ENCODE results near the gene PLA2R1.

The PLA2R1 gene

GRCh38 chr2:159891267-159891588, 171.2 kb downstream of the PLA2R1 start:
- no peak overlapping the region for H3K4me3 ChIP-seq (ENCODE audit: low read depth, low read length)
- H2AK5ac ChIP-seq (ENCODE audit: low read length): no peak overlapping the region

DNA sequence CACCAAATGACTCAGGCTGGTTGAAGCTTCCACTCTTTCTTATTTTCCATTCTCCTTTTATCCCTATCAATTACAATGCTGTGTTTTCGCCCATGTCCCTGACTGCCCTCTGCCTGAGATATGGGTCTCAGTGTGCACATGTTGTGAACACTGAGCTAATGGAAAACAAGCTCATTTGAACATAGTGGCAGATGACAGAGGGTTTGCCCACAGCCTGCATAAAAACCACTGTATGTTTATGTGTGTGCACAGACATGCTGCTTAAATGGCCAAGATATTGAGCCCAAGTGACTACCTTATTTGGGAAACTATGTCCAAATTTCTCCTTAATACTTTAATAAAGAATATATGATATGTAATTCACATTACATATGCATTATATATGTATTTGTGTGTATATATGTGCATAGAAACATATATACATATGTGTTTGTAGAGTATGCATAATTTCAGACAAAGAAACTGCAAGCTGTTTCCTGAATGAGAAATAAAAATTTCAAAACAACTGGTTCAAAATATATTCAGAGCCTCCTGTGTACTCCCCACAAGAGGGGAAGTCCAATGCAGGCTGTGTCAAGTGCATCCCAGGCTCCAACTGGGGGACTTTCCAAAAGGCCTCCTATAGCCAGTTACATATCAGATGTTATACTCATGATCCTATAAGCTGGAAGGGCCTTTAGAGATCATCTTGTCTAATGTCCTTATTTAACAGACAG, 171.7 kb downstream of the PLA2R1 start:
- no peaks in the 10 kb centered on the region for H3K27me3 ChIP-seq (ENCODE audit: insufficient read depth, low read length)

More at GRCh38 chr2:159891267-159891588, 171.2 kb downstream of the PLA2R1 start:
- Histone ChIP-seq H4K91ac (ENCODE audit: low read depth, low read length) (no peak overlapping the region), H2AFZ (ENCODE audit: insufficient read depth, low read length, poor library complexity) (no peak overlapping the region), H3K79me1 (ENCODE audit: low read length) (no peaks in the 10 kb centered on the region), H3K23ac (ENCODE audit: low read length) (no peak overlapping the region), H2BK5ac (ENCODE audit: low read depth, low read length, poor library complexity) (no peak overlapping the region), H3K4ac (ENCODE audit: low read depth, low read length) (no peak overlapping the region), H4K8ac (ENCODE audit: low read depth, low read length) (no peak overlapping the region), H3K79me2 (ENCODE audit: control insufficient read depth, insufficient read depth, low read length, poor library complexity) (no peaks in the 10 kb centered on the region), H3K4me2 (ENCODE audit: low read length) (no peak overlapping the region), H3K9me3 (ENCODE audit: insufficient read depth, low read depth, low read length) (no peaks in the 10 kb centered on the region), H3K4me1 (ENCODE audit: control insufficient read depth in 1 of 2, insufficient read depth in 2 of 2, low read length in 2 of 2) (no peaks in the 10 kb centered on the region), H3K9ac (ENCODE audit: low read length) (no peak overlapping the region), H3K18ac (ENCODE audit: low read length) (no peak overlapping the region), H3K27me3 (ENCODE audit: insufficient read depth, low read length) (peaks cover 2% of the 10 kb centered on the region), H4K12ac (ENCODE audit: low read depth, low read length) (no peak overlapping the region), H2BK12ac (ENCODE audit: low read length) (no peak overlapping the region), H2BK120ac (ENCODE audit: insufficient read depth, low read length, poor library complexity) (no peak overlapping the region), H3K14ac (ENCODE audit: low read length) (no peak overlapping the region), H3K36me3 (ENCODE audit: control insufficient read depth in 1 of 2, insufficient read depth in 2 of 2, low read length in 2 of 2) (no peaks in the 10 kb centered on the region), H3K27ac (ENCODE audit: low read depth, low read length) (no peak overlapping the region)
- DNase-seq: no peak

GRCh38 chr2:159882130-159882745, 180.2 kb downstream of the PLA2R1 start:
- Histone ChIP-seq H3K4me1 (ENCODE audit: control insufficient read depth in 1 of 2, insufficient read depth in 2 of 2, low read length in 2 of 2) (no peaks in the 10 kb centered on the region), H2AK5ac (ENCODE audit: low read length) (no peak overlapping the region), H3K79me1 (ENCODE audit: low read length) (no peaks in the 10 kb centered on the region), H3K4me2 (ENCODE audit: low read length) (no peak overlapping the region), H2BK120ac (ENCODE audit: insufficient read depth, low read length, poor library complexity) (no peak overlapping the region), H3K14ac (ENCODE audit: low read length) (no peak overlapping the region), H3K9ac (ENCODE audit: low read length) (no peak overlapping the region), H3K4me3 (ENCODE audit: low read depth, low read length) (no peak overlapping the region), H2BK5ac (ENCODE audit: low read depth, low read length, poor library complexity) (no peak overlapping the region), H3K79me2 (ENCODE audit: control insufficient read depth, insufficient read depth, low read length, poor library complexity) (no peaks in the 10 kb centered on the region), H2BK12ac (ENCODE audit: low read length) (no peak overlapping the region), H2AFZ (ENCODE audit: insufficient read depth, low read length, poor library complexity) (no peak overlapping the region), H4K12ac (ENCODE audit: low read depth, low read length) (no peak overlapping the region), H3K4ac (ENCODE audit: low read depth, low read length) (no peak overlapping the region), H3K18ac (ENCODE audit: low read length) (no peak overlapping the region), H3K36me3 (ENCODE audit: control insufficient read depth in 1 of 2, insufficient read depth in 2 of 2, low read length in 2 of 2) (no peaks in the 10 kb centered on the region), H3K27ac (ENCODE audit: low read depth, low read length) (no peak overlapping the region), H4K8ac (ENCODE audit: low read depth, low read length) (no peak overlapping the region), H3K23ac (ENCODE audit: low read length) (no peak overlapping the region), H3K9me3 (ENCODE audit: insufficient read depth, low read depth, low read length) (no peaks in the 10 kb centered on the region), H3K27me3 (ENCODE audit: insufficient read depth, low read length) (no peaks in the 10 kb centered on the region), H4K91ac (ENCODE audit: low read depth, low read length) (no peak overlapping the region)
- no peak for DNase-seq
- no CpG with 5 or more reads among the region's 5 CpGs for WGBS (ENCODE audit: extremely low coverage, insufficient coverage, insufficient read length)

More for the DNA sequence above, 171.7 kb downstream of the PLA2R1 start:
- Histone ChIP-seq H4K12ac (ENCODE audit: low read depth, low read length) (no peak overlapping the region), H3K4ac (ENCODE audit: low read depth, low read length) (no peak overlapping the region), H2AK5ac (ENCODE audit: low read length) (no peak overlapping the region), H3K4me2 (ENCODE audit: low read length) (no peak overlapping the region), H4K8ac (ENCODE audit: low read depth, low read length) (no peak overlapping the region), H3K18ac (ENCODE audit: low read length) (no peak overlapping the region), H2BK120ac (ENCODE audit: insufficient read depth, low read length, poor library complexity) (no peak overlapping the region), H2AFZ (ENCODE audit: insufficient read depth, low read length, poor library complexity) (no peak overlapping the region), H3K4me1 (ENCODE audit: control insufficient read depth in 1 of 2, insufficient read depth in 2 of 2, low read length in 2 of 2) (no peaks in the 10 kb centered on the region), H3K14ac (ENCODE audit: low read length) (no peak overlapping the region), H3K4me3 (ENCODE audit: low read depth, low read length) (no peak overlapping the region), H3K9me3 (ENCODE audit: insufficient read depth, low read depth, low read length) (no peaks in the 10 kb centered on the region), H2BK12ac (ENCODE audit: low read length) (no peak overlapping the region), H3K36me3 (ENCODE audit: control insufficient read depth in 1 of 2, insufficient read depth in 2 of 2, low read length in 2 of 2) (no peaks in the 10 kb centered on the region), H3K23ac (ENCODE audit: low read length) (no peak overlapping the region), H2BK5ac (ENCODE audit: low read depth, low read length, poor library complexity) (no peak overlapping the region), H3K79me1 (ENCODE audit: low read length) (no peaks in the 10 kb centered on the region), H4K91ac (ENCODE audit: low read depth, low read length) (no peak overlapping the region), H3K27ac (ENCODE audit: low read depth, low read length) (no peak overlapping the region), H3K79me2 (ENCODE audit: control insufficient read depth, insufficient read depth, low read length, poor library complexity) (no peaks in the 10 kb centered on the region), H3K9ac (ENCODE audit: low read length) (no peak overlapping the region)
- no CpG with 5 or more reads among the region's 1 CpG for WGBS (ENCODE audit: extremely low coverage, insufficient coverage, insufficient read length)
- peak; percentile 18 to 22 for DNase-seq
